ENCODE data around the gene EBF3. TPM values are rescaled to one million over a fixed set of nuclear protein-coding genes. Genes with fewer than 3 reads are reported as not detected.

The EBF3 gene
- total RNA-seq, 1 donor from 2014 or later, result 22.5 TPM

- no peak for DNase-seq
Observed at GRCh38 chr10:129970465-129971364, 6.6 kb upstream of the EBF3 start.

- no peak for DNase-seq
Observed at GRCh38 chr10:129969911-129970464, 5.9 kb upstream of the EBF3 start.

GRCh38 chr10:129969184-129969910 lies 5.3 kb upstream of the EBF3 start:
- peak; percentile 41 for DNase-seq

GRCh38 chr10:129968853-129969183 lies 4.7 kb upstream of the EBF3 start:
- peak; percentile 87 for DNase-seq

- DNase-seq, result no peak
Observed at GRCh38 chr10:129968020-129968852, 4.2 kb upstream of the EBF3 start.

GRCh38 chr10:129967579-129968019 lies 3.5 kb upstream of the EBF3 start:
- DNase-seq, result no peak

GRCh38 chr10:129966889-129967578 lies 3.0 kb upstream of the EBF3 start:
- no peak for DNase-seq

GRCh38 chr10:129966370-129966888 lies 2.4 kb upstream of the EBF3 start:
- DNase-seq, result no peak

- no peak for DNase-seq
Observed at GRCh38 chr10:129965959-129966358, 1.9 kb upstream of the EBF3 start.

GRCh38 chr10:129965425-129965808 lies 1.3 kb upstream of the EBF3 start:
- no peak for DNase-seq

GRCh38 chr10:129964611-129965424 lies 744 bp upstream of the EBF3 start:
- peak; percentile 62 for DNase-seq

- DNase-seq, result peak; percentile 83
Observed at GRCh38 chr10:129962872-129963640, 1.0 kb downstream of the EBF3 start.

- DNase-seq, result peak; percentile 65
Observed at GRCh38 chr10:129962031-129962871, 1.8 kb downstream of the EBF3 start.

GRCh38 chr10:129961157-129961701 lies 2.8 kb downstream of the EBF3 start:
- DNase-seq, result peak; percentile 51

- peak; percentile 45 for DNase-seq
Observed at GRCh38 chr10:129960481-129961156, 3.5 kb downstream of the EBF3 start.

- peak; percentile 53 for DNase-seq
Observed at GRCh38 chr10:129959544-129960480, 4.3 kb downstream of the EBF3 start.
